GM21786 (cell line): ENCODE measurements around the gene ATP11A.
"Not testable (repeated sequence)": the region's sequence is repeated elsewhere in the genome, so short reads cannot be mapped to it uniquely, and the experiment has no call there.

Source experiments
- ATAC-seq: cut with Tn5 transposase; IDR thresholded peaks from one replicate; pipeline ENCODE4 v1.9.1; 2021; ENCODE audit not compliant: unreplicated experiment

The ATP11A gene

GRCh38 chr13:112772929-112773328 is 83.1 kb downstream of the ATP11A start:
- ATAC-seq: no peak

GRCh38 chr13:112773601-112774447 is 84.0 kb downstream of the ATP11A start:
- no peak for ATAC-seq

GRCh38 chr13:112774448-112774792 is 84.6 kb downstream of the ATP11A start:
- no peak for ATAC-seq

GRCh38 chr13:112774829-112775565 is 85.2 kb downstream of the ATP11A start:
- no peak for ATAC-seq

GRCh38 chr13:112775791-112776279 is 86.0 kb downstream of the ATP11A start:
- ATAC-seq: no peak

GRCh38 chr13:112776354-112776753 is 86.5 kb downstream of the ATP11A start:
- no peak for ATAC-seq

- no peak for ATAC-seq
Measured at GRCh38 chr13:112776971-112777370, 87.1 kb downstream of the ATP11A start.

- no peak for ATAC-seq
Measured at GRCh38 chr13:112777637-112778406, 88.0 kb downstream of the ATP11A start.

GRCh38 chr13:112779856-112780604 is 90.2 kb downstream of the ATP11A start:
- no peak for ATAC-seq

- ATAC-seq: no peak
Measured at GRCh38 chr13:112781287-112781686, 91.4 kb downstream of the ATP11A start.

- no peak for ATAC-seq
Measured at GRCh38 chr13:112781881-112782361, 92.1 kb downstream of the ATP11A start.

GRCh38 chr13:112782429-112783010 is 92.7 kb downstream of the ATP11A start:
- no peak for ATAC-seq

GRCh38 chr13:112783135-112783977 is 93.5 kb downstream of the ATP11A start:
- ATAC-seq: no peak

GRCh38 chr13:112783978-112784371 is 94.1 kb downstream of the ATP11A start:
- ATAC-seq: no peak

GRCh38 chr13:112784811-112785482 is 95.1 kb downstream of the ATP11A start:
- ATAC-seq: no peak

- ATAC-seq: no peak
Measured at GRCh38 chr13:112785483-112785856, 95.6 kb downstream of the ATP11A start.

GRCh38 chr13:112786810-112787209 is 97.0 kb downstream of the ATP11A start:
- not testable (repeated sequence) for ATAC-seq

GRCh38 chr13:112790735-112791641 is 101.2 kb downstream of the ATP11A start:
- ATAC-seq: no peak
